Keratinocyte (primary cell): ENCODE results near the gene CLDN14. TPM values are rescaled to one million over a fixed set of nuclear protein-coding genes. Genes with fewer than 3 reads are reported as not detected.

ENCODE experiments used
- DNase-seq: peaks from one replicate; pipeline ENCODE4 v3.0.0-alpha.2; 2011; ENCODE audit warnings: low read depth, missing footprints, low spot score
- FAIRE-seq: peaks from 2 replicates; lab custom pipeline; 2011; peaks lifted over from hg19 to GRCh38; lab: Jason Lieb, UNC
- H2AFZ ChIP-seq: 2 replicates; pipeline ENCODE4 v1.6.0; 2012; ENCODE audit warnings: low read length, control low read depth, inconsistent platforms; ENCODE audit not compliant: control insufficient read depth
- H3K27ac ChIP-seq: 2 replicates; pipeline ENCODE4 v1.5.1; 2011; ENCODE audit warnings: low read length; ENCODE audit not compliant: control insufficient read depth, insufficient read depth
- H3K27me3 ChIP-seq: 3 replicates; pipeline ENCODE4 v1.6.0; 2011; ENCODE audit warnings: low read length; ENCODE audit not compliant: control insufficient read depth, insufficient read depth; ENCODE audit errors: extremely low read depth
- H3K36me3 ChIP-seq, 2 experiments: 2 replicates in 1 of 2; 3 replicates in 1 of 2; pipeline ENCODE4 v1.5.1; 2011; ENCODE audit warnings: low read length in 2 of 2, mild to moderate bottlenecking in 1 of 2; ENCODE audit not compliant: control insufficient read depth in 2 of 2, insufficient read depth in 2 of 2; ENCODE audit errors: extremely low read depth in 1 of 2
- H3K4me1 ChIP-seq: 3 replicates; pipeline ENCODE4 v1.5.1; 2011; ENCODE audit warnings: low read length; ENCODE audit not compliant: control insufficient read depth, insufficient read depth; ENCODE audit errors: extremely low read depth
- H3K4me2 ChIP-seq: 3 replicates; pipeline ENCODE4 v1.6.0; 2011; ENCODE audit warnings: low read depth, low read length; ENCODE audit not compliant: control insufficient read depth, insufficient read depth; ENCODE audit errors: extremely low read depth
- H3K4me3 ChIP-seq, 3 experiments: fragments of 200-600 bp in 1 of 3; sonication (generic) in 1 of 3; 2 replicates in 2 of 3; 3 replicates in 1 of 3; pipeline ENCODE4 v1.5.1; 2011 to 2016; ENCODE audit warnings: low read length in 3 of 3, mild to moderate bottlenecking in 3 of 3, control low read depth in 2 of 3, inconsistent platforms in 1 of 3, low read depth in 1 of 3, mixed read lengths in 1 of 3, mixed run types in 1 of 3, moderate library complexity in 1 of 3; ENCODE audit not compliant: control insufficient read depth in 2 of 3, insufficient read depth in 2 of 3; ENCODE audit errors: extremely low read depth in 1 of 3
- H3K79me2 ChIP-seq: 2 replicates; pipeline ENCODE4 v1.6.0; 2012; ENCODE audit warnings: low read length; ENCODE audit not compliant: control insufficient read depth, insufficient read depth
- H3K9ac ChIP-seq: 3 replicates; pipeline ENCODE4 v1.6.0; 2011; ENCODE audit warnings: low read length; ENCODE audit not compliant: control insufficient read depth, insufficient read depth; ENCODE audit errors: extremely low read depth
- H3K9me1 ChIP-seq: 3 replicates; pipeline ENCODE4 v1.6.0; 2011; ENCODE audit warnings: low read length; ENCODE audit not compliant: control insufficient read depth, insufficient read depth; ENCODE audit errors: extremely low read depth
- H3K9me3 ChIP-seq: 2 replicates; pipeline ENCODE4 v1.5.1; 2012; ENCODE audit warnings: low read depth, low read length; ENCODE audit not compliant: control insufficient read depth
- H4K20me1 ChIP-seq: 3 replicates; pipeline ENCODE4 v1.6.0; 2011; ENCODE audit warnings: low read length; ENCODE audit not compliant: control insufficient read depth, insufficient read depth; ENCODE audit errors: extremely low read depth
- CTCF ChIP-seq, 3 experiments: IDR thresholded peaks in 1 of 3; conservative IDR thresholded peaks in 1 of 3; optimal IDR thresholded peaks in 1 of 3; 2 replicates in 2 of 3; 3 replicates in 1 of 3; pipeline versions ENCODE3 to v1.5.1; 2011; ENCODE audit warnings: low read length in 3 of 3, mild to moderate bottlenecking in 3 of 3, moderate library complexity in 2 of 3, control low read depth in 1 of 3, inconsistent platforms in 1 of 3; ENCODE audit not compliant: insufficient read depth in 2 of 3; ENCODE audit errors: extremely low read depth in 1 of 3
- EZH2 ChIP-seq: IDR thresholded peaks from one replicate; pipeline ENCODE4 v1.6.1; 2012; ENCODE audit warnings: inconsistent platforms, mild to moderate bottlenecking, low read length, moderate library complexity
- dilution Hi-C: fragments of 300-500 bp; cut with MboI; formaldehyde crosslinking; loops from one replicate; pipeline ENCODE4 v1.7.0; 2020; ENCODE audit warnings: low sequenced_read_pairs; ENCODE audit not compliant: extremely low pct_ligation_motif_present
- polyA plus RNA-seq, 5 experiments: library from polyadenylated mRNA; depleted of rRNA in 3 of 5; stranded (reverse) in 3 of 5; stranded (forward) in 1 of 5; unstranded in 1 of 5; fragments of >200 nt; gene quantifications; 1 replicate in 1 of 5; 2 replicates in 3 of 5; 3 replicates in 1 of 5; pipeline versions ENCODE4 v1.2.1 to v1.2.3, GENCODE V29; 2011 to 2012; ENCODE audit warnings: missing spikeins in 2 of 5, low read depth in 1 of 5, low replicate concordance in 1 of 5

The CLDN14 gene
- polyA plus RNA-seq, 1 donor (not counting 4 experiments of a cell fraction or from before 2014, with no cell fraction given): not detected

GRCh38 chr21:36516281-36516680 is 36.4 kb upstream of the CLDN14 start:
- Histone ChIP-seq H3K27me3 (peaks cover 3% of the 10 kb centered on the region), H3K9me1 (no peaks in the 10 kb centered on the region), H3K79me2 (no peaks in the 10 kb centered on the region), H3K9me3 (no peaks in the 10 kb centered on the region), H3K36me3 (no peaks in the 10 kb centered on the region), H3K4me2 (no peak overlapping the region), H4K20me1 (no peaks in the 10 kb centered on the region), H2AFZ (no peak overlapping the region), H3K27ac (no peak overlapping the region), H3K4me1 (no peaks in the 10 kb centered on the region), H3K4me3 (no peak overlapping the region), H3K9ac (no peak overlapping the region)
- dilution Hi-C loops: no loop called here
- DNase-seq (no peak), FAIRE-seq (no peak)
- no peak for TF ChIP-seq EZH2
- no peak for TF ChIP-seq CTCF (optimal IDR thresholded peaks at IDR 0.05 in 1 of 3, IDR thresholded peaks at IDR 0.05 in 1 of 3, conservative IDR thresholded peaks at IDR 0.05 in 1 of 3; ENCODE audit: extremely low read depth in 1 of 3, insufficient read depth in 2 of 3, low read length in 3 of 3)

GRCh38 chr21:36513430-36513829 is 33.5 kb upstream of the CLDN14 start:
- Histone ChIP-seq H3K27me3 (peaks cover 3% of the 10 kb centered on the region), H3K79me2 (no peaks in the 10 kb centered on the region), H3K4me2 (no peak overlapping the region), H3K9ac (no peak overlapping the region), H3K4me1 (peaks cover 7% of the 10 kb centered on the region), H2AFZ (no peak overlapping the region), H4K20me1 (no peaks in the 10 kb centered on the region), H3K27ac (no peak overlapping the region), H3K9me1 (no peaks in the 10 kb centered on the region), H3K4me3 (no peak overlapping the region), H3K9me3 (no peaks in the 10 kb centered on the region), H3K36me3 (no peaks in the 10 kb centered on the region)
- FAIRE-seq (no peak), DNase-seq (no peak)
- TF ChIP-seq CTCF (optimal IDR thresholded peaks at IDR 0.05 in 1 of 3, IDR thresholded peaks at IDR 0.05 in 1 of 3, conservative IDR thresholded peaks at IDR 0.05 in 1 of 3; ENCODE audit: extremely low read depth in 1 of 3, insufficient read depth in 2 of 3, low read length in 3 of 3) (no peak), EZH2 (no peak)
- dilution Hi-C loops: no loop called here
